Testis (tissue), 3 donors: ENCODE results near the gene EXD2. TPM values are rescaled to one million over a fixed set of nuclear protein-coding genes. Genes with fewer than 3 reads are reported as not detected.

Source experiments
- DNase-seq: peaks from one replicate; pipeline ENCODE4 v3.0.0-alpha.2; 2019
- H3K27ac ChIP-seq, 2 donors: fragments of 200-600 bp; sonication (generic); one replicate each; pipeline ENCODE4 v1.5.1; 2019
- H3K27me3 ChIP-seq: fragments of 200-600 bp; sonication (generic); one replicate; pipeline ENCODE4 v1.5.1; 2019
- H3K36me3 ChIP-seq: fragments of 200-600 bp; sonication (generic); one replicate; pipeline ENCODE4 v1.5.1; 2017; ENCODE audit warnings: low read depth; ENCODE audit errors: missing control alignments
- H3K4me1 ChIP-seq: fragments of 200-600 bp; sonication (generic); one replicate; pipeline ENCODE4 v1.5.1; 2019
- H3K4me3 ChIP-seq, 2 donors: fragments of 200-600 bp; sonication (generic); one replicate each; pipeline ENCODE4 v1.5.1; 2017 to 2019
- H3K9me3 ChIP-seq: fragments of 200-600 bp; sonication (generic); one replicate; pipeline ENCODE4 v1.5.1; 2017
- CTCF ChIP-seq, 3 experiments: fragments of 450-650 bp in 2 of 3; fragments of 200-600 bp in 1 of 3; sonication (generic) in 1 of 3; IDR thresholded peaks; one replicate each; pipeline ENCODE4 v1.5.1; 2016 to 2019; ENCODE audit warnings: antibody characterized with exemption in 3 of 3, mild to moderate bottlenecking in 2 of 3, moderate library complexity in 1 of 3
- POLR2A ChIP-seq: fragments of 450-650 bp; IDR thresholded peaks from one replicate; pipeline ENCODE4 v1.6.1; 2017; ENCODE audit warnings: antibody characterized with exemption, mild to moderate bottlenecking, moderate library complexity
- WGBS, 2 donors: methylation state at CpG; one replicate each; pipeline ENCODE4 v1.1.5; 2018; 5-methylcytosine and 5-hydroxymethylcytosine counted together
- intact Hi-C: fragments of 100-400 bp; cut with DNase I; formaldehyde crosslinking; loops from one replicate; pipeline ENCODE4 v1.15.1; 2023; ENCODE audit warnings: low total_unique reads
- polyA plus RNA-seq: library from polyadenylated mRNA; stranded (reverse); fragments of 350-450 nt; fragmentation: Illumina TruSeq; extraction: RNeasy Lipid Tissue Mini Kit (QIAGEN cat#74804); gene quantifications from one replicate; pipeline ENCODE4 v1.2.3, GENCODE V29; 2014; ENCODE audit warnings: low read depth, low replicate concordance; ENCODE audit not compliant: insufficient read depth
- total RNA-seq, 2 donors: library from RNA; depleted of rRNA; stranded (reverse); fragments of >200 nt; gene quantifications; one replicate each; pipeline ENCODE4 v1.2.3, GENCODE V29; 2016

Gene EXD2
- total and polyA plus RNA-seq, 3 donors from 2014 or later, result 22.4 to 70.3 (median 27.2) TPM

- WGBS, 2 donors, result 78 to 79% methylated on average over 2 of the region's 2 CpGs
- no peak overlapping the region for H3K27ac ChIP-seq
- no peaks in the 10 kb centered on the region for H3K4me1 ChIP-seq
- no peaks in the 10 kb centered on the region for H3K36me3 ChIP-seq
- intact Hi-C loops, result no loop called here
- H3K4me3 ChIP-seq, result no peak overlapping the region
- DNase-seq, result no peak
- no peaks in the 10 kb centered on the region for H3K27me3 ChIP-seq
- TF ChIP-seq POLR2A (no peak), CTCF (IDR thresholded peaks at IDR 0.05) (no peak)
- H3K9me3 ChIP-seq, result no peaks in the 10 kb centered on the region
Measured at GRCh38 chr14:69268223-69268622, 76.9 kb downstream of the EXD2 start.

GRCh38 chr14:69268763-69269162, 77.5 kb downstream of the EXD2 start:
- Histone ChIP-seq H3K9me3 (no peaks in the 10 kb centered on the region), H3K27ac (no peak overlapping the region), H3K27me3 (no peaks in the 10 kb centered on the region), H3K4me1 (no peaks in the 10 kb centered on the region), H3K36me3 (no peaks in the 10 kb centered on the region), H3K4me3 (no peak overlapping the region)
- 71 to 79% methylated on average over 4 of the region's 4 CpGs for WGBS, 2 donors
- no peak for TF ChIP-seq POLR2A
- TF ChIP-seq CTCF (IDR thresholded peaks at IDR 0.05), result no peak
- no peak for DNase-seq
- intact Hi-C loops, result no loop called here

- 97 to 100% methylated on average over 1 of the region's 1 CpG for WGBS, 2 donors
- Histone ChIP-seq H3K36me3 (no peaks in the 10 kb centered on the region), H3K27me3 (no peaks in the 10 kb centered on the region), H3K27ac (no peak overlapping the region), H3K4me1 (no peaks in the 10 kb centered on the region), H3K9me3 (no peaks in the 10 kb centered on the region), H3K4me3 (no peak overlapping the region)
- intact Hi-C loops, result no loop called here
- DNase-seq, result no peak
- TF ChIP-seq POLR2A (no peak), CTCF (IDR thresholded peaks at IDR 0.05) (no peak)
Measured at GRCh38 chr14:69269381-69269780, 78.1 kb downstream of the EXD2 start.

- TF ChIP-seq CTCF (IDR thresholded peaks at IDR 0.05), result no peak
- TF ChIP-seq POLR2A, result no peak
- Histone ChIP-seq H3K27me3 (no peaks in the 10 kb centered on the region), H3K36me3 (no peaks in the 10 kb centered on the region), H3K4me1 (no peaks in the 10 kb centered on the region), H3K4me3 (no peak overlapping the region), H3K9me3 (no peaks in the 10 kb centered on the region), H3K27ac (no peak overlapping the region)
- no peak for DNase-seq
- WGBS, 2 donors, result 70 to 78% methylated on average over 7 to 10 of the region's 10 CpGs
- intact Hi-C loops, result no loop called here
Measured at GRCh38 chr14:69270097-69270496, 78.8 kb downstream of the EXD2 start.
